Transverse colon (tissue), 4 donors: ENCODE results near the gene ANAPC7. TPM values are rescaled to one million over a fixed set of nuclear protein-coding genes. Genes with fewer than 3 reads are reported as not detected.

ENCODE experiments used
- DNase-seq: peaks from one replicate; pipeline ENCODE4 v3.0.0-alpha.2; 2019
- H3K27ac ChIP-seq, 4 donors: fragments of 200-600 bp; sonication (generic); 2 replicates each; pipeline ENCODE4 v1.5.1; 2016 to 2018; ENCODE audit warnings: inconsistent platforms in 4 of 4
- H3K27me3 ChIP-seq: fragments of 200-600 bp; sonication (generic); 2 replicates; pipeline ENCODE4 v1.5.1; 2017; ENCODE audit warnings: inconsistent platforms
- H3K36me3 ChIP-seq, 4 donors: fragments of 200-600 bp; sonication (generic); 2 replicates each; pipeline ENCODE4 v1.5.1; 2017 to 2019; ENCODE audit warnings: inconsistent platforms in 4 of 4
- H3K4me1 ChIP-seq, 4 donors: fragments of 200-600 bp; sonication (generic); 2 replicates each; pipeline ENCODE4 v1.5.1; 2017 to 2020; ENCODE audit warnings: inconsistent platforms in 4 of 4
- H3K4me3 ChIP-seq, 4 donors: fragments of 200-600 bp; sonication (generic); 1 replicate in 1 of 4; 2 replicates in 3 of 4; pipeline versions ENCODE4 v1.5.1 to v1.6.1; 2017 to 2019; ENCODE audit warnings: inconsistent platforms in 4 of 4
- H3K9me3 ChIP-seq, 2 donors: fragments of 200-600 bp; sonication (generic); 2 replicates each; pipeline ENCODE4 v1.5.1; 2017 to 2019; ENCODE audit warnings: inconsistent platforms in 2 of 2
- CTCF ChIP-seq, 5 experiments: fragments of 200-600 bp in 3 of 5; fragments of 450-650 bp in 2 of 5; sonication (generic) in 3 of 5; IDR thresholded peaks; 1 replicate in 2 of 5; 2 replicates in 3 of 5; pipeline ENCODE4 v1.5.1; 2016 to 2017; ENCODE audit warnings: antibody characterized with exemption in 5 of 5, inconsistent platforms in 3 of 5, mild to moderate bottlenecking in 2 of 5, moderate library complexity in 1 of 5
- EP300 ChIP-seq: sonication (generic); formaldehyde crosslinking; IDR thresholded peaks from one replicate; pipeline ENCODE4 v1.6.1; 2017; ENCODE audit warnings: antibody characterized with exemption, low read depth
- POLR2A ChIP-seq: fragments of 450-650 bp; IDR thresholded peaks from one replicate; pipeline ENCODE4 v1.6.1; 2016; ENCODE audit warnings: antibody characterized with exemption, mild to moderate bottlenecking, moderate library complexity
- POLR2AphosphoS5 ChIP-seq, 3 donors: sonication (generic); formaldehyde crosslinking; IDR thresholded peaks; one replicate each; pipeline ENCODE4 v1.6.1; 2016; ENCODE audit warnings: antibody characterized with exemption in 3 of 3
- WGBS, 2 donors: methylation state at CpG; one replicate each; pipeline ENCODE4 v1.1.5; 2018; ENCODE audit warnings: low coverage in 1 of 2; 5-methylcytosine and 5-hydroxymethylcytosine counted together
- in situ Hi-C, 4 donors: fragments of 200-750 bp; cut with MboI; loops; one replicate each; pipeline versions ENCODE4 v1.15.0 to v1.15.1; 2017; ENCODE audit warnings: low sequenced_read_pairs in 3 of 4, low pct_ligation_motif_present in 1 of 4, low pct_unique_long_range_greater_than_20kb in 1 of 4
- intact Hi-C: fragments of 100-400 bp; cut with DNase I; formaldehyde crosslinking; loops from one replicate; pipeline ENCODE4 v1.15.1; 2023; ENCODE audit warnings: low total_unique reads
- total RNA-seq, 4 donors: library from RNA; depleted of rRNA; stranded (reverse); fragments of >200 nt; gene quantifications; one replicate each; pipeline ENCODE4 v1.1.0, GENCODE V29; 2016

The ANAPC7 gene
- total RNA-seq, 4 donors from 2014 or later = 16.8 to 127 (median 31.4) TPM

GRCh38 chr12:110338754-110339153 is 64.8 kb downstream of the ANAPC7 start:
- intact Hi-C loops = no loop called here
- Histone ChIP-seq H3K27ac (peak overlapping the region; percentile 18 to 45 (median 28)), H3K9me3 (no peaks in the 10 kb centered on the region), H3K4me1 (peaks cover 0 to 15% (median 7%) of the 10 kb centered on the region in 4 donors), H3K27me3 (no peaks in the 10 kb centered on the region), H3K4me3 (no peak overlapping the region), H3K36me3 (peaks cover 0 to 80% (median 39%) of the 10 kb centered on the region in 4 donors)
- peak in 1 of 5 experiments; percentile 27 for TF ChIP-seq CTCF (IDR thresholded peaks at IDR 0.05)
- TF ChIP-seq EP300 = no peak
- no peak for DNase-seq
- in situ Hi-C loops = no loop called here
- WGBS, 2 donors = 68 to 83% methylated on average over 3 of the region's 3 CpGs

- H3K9me3 ChIP-seq = no peaks in the 10 kb centered on the region
- peak overlapping the region; percentile 18 to 45 (median 28) for H3K27ac ChIP-seq
- in situ Hi-C loops (no loop called here), intact Hi-C loops (no loop called here)
- peaks cover 0 to 15% (median 7%) of the 10 kb centered on the region in 4 donors for H3K4me1 ChIP-seq
- 91 to 95% methylated on average over 9 to 11 of the region's 11 CpGs for WGBS, 2 donors
- DNase-seq = no peak
- TF ChIP-seq POLR2A (no peak), EP300 (no peak), POLR2AphosphoS5 (IDR thresholded peaks at IDR 0.05) (no peak), CTCF (IDR thresholded peaks at IDR 0.05) (no peak)
- peaks cover 0 to 80% (median 39%) of the 10 kb centered on the region in 4 donors for H3K36me3 ChIP-seq
- no peak overlapping the region for H3K4me3 ChIP-seq
- no peaks in the 10 kb centered on the region for H3K27me3 ChIP-seq
Measured at GRCh38 chr12:110337912-110338710, 65.4 kb downstream of the ANAPC7 start.

- TF ChIP-seq EP300 = no peak
- no peak for TF ChIP-seq POLR2AphosphoS5 (IDR thresholded peaks at IDR 0.05)
- no peak for TF ChIP-seq CTCF (IDR thresholded peaks at IDR 0.05)
- TF ChIP-seq POLR2A = no peak
- in situ Hi-C loops = no loop called here
- Histone ChIP-seq H3K36me3 (peaks cover 0 to 64% (median 28%) of the 10 kb centered on the region in 4 donors), H3K27me3 (no peaks in the 10 kb centered on the region), H3K9me3 (no peaks in the 10 kb centered on the region), H3K27ac (no peak overlapping the region), H3K4me1 (peaks cover 0 to 29% (median 7%) of the 10 kb centered on the region in 4 donors), H3K4me3 (no peak overlapping the region)
- no peak for DNase-seq
- intact Hi-C loops = no loop called here
- WGBS, 2 donors = 79 to 87% methylated on average over 4 of the region's 4 CpGs
Measured at GRCh38 chr12:110335481-110336045, 67.9 kb downstream of the ANAPC7 start.

- intact Hi-C loops = no loop called here
- in situ Hi-C loops = no loop called here
- Histone ChIP-seq H3K36me3 (peaks cover 0 to 64% (median 31%) of the 10 kb centered on the region in 4 donors), H3K4me1 (peaks cover 0 to 24% (median 0%) of the 10 kb centered on the region in 4 donors), H3K4me3 (no peak overlapping the region), H3K27me3 (no peaks in the 10 kb centered on the region), H3K9me3 (no peaks in the 10 kb centered on the region), H3K27ac (no peak overlapping the region)
- TF ChIP-seq POLR2A (no peak), EP300 (no peak), POLR2AphosphoS5 (IDR thresholded peaks at IDR 0.05) (no peak)
- DNase-seq = no peak
Measured at GRCh38 chr12:110333201-110333600, 70.3 kb downstream of the ANAPC7 start.
